Tibial nerve (tissue), 4 donors: Measurements from ENCODE around the gene PRRT4. TPM values are rescaled to one million over a fixed set of nuclear protein-coding genes. Genes with fewer than 3 reads are reported as not detected.

Experiments
- DNase-seq, 2 donors: peaks; one replicate each; pipeline ENCODE4 v3.0.0-alpha.2; 2019; ENCODE audit warnings: low spot score in 2 of 2
- H3K27ac ChIP-seq, 4 donors: fragments of 200-600 bp; sonication (generic) in 3 of 4; one replicate each; pipeline ENCODE4 v1.5.1; 2017 to 2019; ENCODE audit warnings: mild to moderate bottlenecking in 1 of 4
- H3K27me3 ChIP-seq, 2 donors: fragments of 200-600 bp; sonication (generic) in 1 of 2; one replicate each; pipeline versions ENCODE4 v1.5.1 to v1.6.0; 2017 to 2019
- H3K36me3 ChIP-seq, 3 donors: fragments of 200-600 bp; sonication (generic); one replicate each; pipeline ENCODE4 v1.5.1; 2018 to 2019
- H3K4me1 ChIP-seq, 4 donors: fragments of 200-600 bp; sonication (generic) in 3 of 4; one replicate each; pipeline ENCODE4 v1.5.1; 2017 to 2019
- H3K4me3 ChIP-seq, 4 donors: fragments of 200-600 bp; sonication (generic) in 3 of 4; one replicate each; pipeline ENCODE4 v1.5.1; 2017 to 2019; ENCODE audit warnings: mild to moderate bottlenecking in 1 of 4, moderate library complexity in 1 of 4
- H3K9me3 ChIP-seq, 4 donors: fragments of 200-600 bp; sonication (generic) in 3 of 4; one replicate each; pipeline ENCODE4 v1.5.1; 2017 to 2019
- CTCF ChIP-seq, 5 experiments: fragments of 200-600 bp in 3 of 5; fragments of 450-650 bp in 2 of 5; sonication (generic) in 3 of 5; IDR thresholded peaks; one replicate each; pipeline ENCODE4 v1.5.1; 2016 to 2019; ENCODE audit warnings: antibody characterized with exemption in 5 of 5, mild to moderate bottlenecking in 3 of 5, moderate library complexity in 2 of 5
- EP300 ChIP-seq, 2 donors: sonication (generic); formaldehyde crosslinking; IDR thresholded peaks; one replicate each; pipeline ENCODE4 v1.6.1; 2017; ENCODE audit warnings: antibody characterized with exemption in 2 of 2, mild to moderate bottlenecking in 1 of 2
- POLR2A ChIP-seq, 2 donors: fragments of 450-650 bp; IDR thresholded peaks; one replicate each; pipeline ENCODE4 v1.6.1; 2017; ENCODE audit warnings: antibody characterized with exemption in 2 of 2, mild to moderate bottlenecking in 2 of 2, moderate library complexity in 2 of 2
- WGBS, 2 donors: methylation state at CpG; one replicate each; pipeline ENCODE4 v1.1.5; 2018; 5-methylcytosine and 5-hydroxymethylcytosine counted together
- total RNA-seq, 4 donors: library from RNA; depleted of rRNA; stranded (reverse); fragments of >200 nt; gene quantifications; one replicate each; pipeline ENCODE4 v1.1.0, GENCODE V29; 2016

The PRRT4 gene
- total RNA-seq, 4 donors from 2014 or later, result 0.78 to 6.6 (median 2.6) TPM

- Histone ChIP-seq H3K4me1 (peaks cover 0 to 4% (median 0%) of the 10 kb centered on the region in 4 donors), H3K27me3 (no peaks in the 10 kb centered on the region), H3K4me3 (no peak overlapping the region), H3K27ac (no peak overlapping the region), H3K9me3 (no peaks in the 10 kb centered on the region), H3K36me3 (peaks cover 0 to 97% (median 16%) of the 10 kb centered on the region in 3 donors)
- no peak for DNase-seq
- WGBS, 2 donors, result 79 to 82% methylated on average over 5 of the region's 5 CpGs
- TF ChIP-seq POLR2A (IDR thresholded peaks at IDR 0.05), result no peak
- no peak for TF ChIP-seq CTCF (IDR thresholded peaks at IDR 0.05)
- no peak for TF ChIP-seq EP300 (IDR thresholded peaks at IDR 0.05)
Measured at GRCh38 chr7:128321044-128321422, 40.5 kb downstream of the PRRT4 start.

- TF ChIP-seq CTCF (IDR thresholded peaks at IDR 0.05) (no peak), EP300 (IDR thresholded peaks at IDR 0.05) (no peak), POLR2A (IDR thresholded peaks at IDR 0.05) (no peak)
- Histone ChIP-seq H3K4me1 (peaks cover 0 to 4% (median 0%) of the 10 kb centered on the region in 4 donors), H3K4me3 (no peak overlapping the region), H3K9me3 (no peaks in the 10 kb centered on the region), H3K36me3 (peaks cover 0 to 97% (median 21%) of the 10 kb centered on the region in 3 donors), H3K27me3 (no peaks in the 10 kb centered on the region), H3K27ac (no peak overlapping the region)
- DNase-seq, result no peak
- WGBS, 2 donors, result 78 to 87% methylated on average over 5 of the region's 5 CpGs
Measured at GRCh38 chr7:128318691-128319090, 42.8 kb downstream of the PRRT4 start.

GRCh38 chr7:128311013-128311412, 50.5 kb downstream of the PRRT4 start:
- Histone ChIP-seq H3K9me3 (no peaks in the 10 kb centered on the region), H3K36me3 (peaks cover 0 to 100% (median 31%) of the 10 kb centered on the region in 3 donors), H3K4me1 (no peaks in the 10 kb centered on the region), H3K4me3 (no peak overlapping the region), H3K27me3 (no peaks in the 10 kb centered on the region), H3K27ac (no peak overlapping the region)
- TF ChIP-seq CTCF (IDR thresholded peaks at IDR 0.05), result no peak
- no peak for TF ChIP-seq EP300 (IDR thresholded peaks at IDR 0.05)
- no peak for TF ChIP-seq POLR2A (IDR thresholded peaks at IDR 0.05)
- DNase-seq, result no peak
- WGBS, 2 donors, result 88 to 90% methylated on average over 3 of the region's 3 CpGs

GRCh38 chr7:128310499-128310898, 51.0 kb downstream of the PRRT4 start:
- TF ChIP-seq POLR2A (IDR thresholded peaks at IDR 0.05) (no peak), CTCF (IDR thresholded peaks at IDR 0.05) (no peak), EP300 (IDR thresholded peaks at IDR 0.05) (no peak)
- H3K36me3 ChIP-seq, result peaks cover 0 to 100% (median 27%) of the 10 kb centered on the region in 3 donors
- no peak overlapping the region for H3K4me3 ChIP-seq
- DNase-seq, result no peak
- WGBS, 2 donors, result 67 to 74% methylated on average over 5 of the region's 5 CpGs
- H3K27ac ChIP-seq, result no peak overlapping the region
- H3K4me1 ChIP-seq, result no peaks in the 10 kb centered on the region
- H3K9me3 ChIP-seq, result no peaks in the 10 kb centered on the region
- no peaks in the 10 kb centered on the region for H3K27me3 ChIP-seq

GRCh38 chr7:128309976-128310375, 51.5 kb downstream of the PRRT4 start:
- no peaks in the 10 kb centered on the region for H3K4me1 ChIP-seq
- no peak for TF ChIP-seq POLR2A (IDR thresholded peaks at IDR 0.05)
- TF ChIP-seq CTCF (IDR thresholded peaks at IDR 0.05), result no peak
- no peak for TF ChIP-seq EP300 (IDR thresholded peaks at IDR 0.05)
- H3K9me3 ChIP-seq, result no peaks in the 10 kb centered on the region
- no peak for DNase-seq
- no peak overlapping the region for H3K27ac ChIP-seq
- H3K27me3 ChIP-seq, result no peaks in the 10 kb centered on the region
- no peak overlapping the region for H3K4me3 ChIP-seq
- H3K36me3 ChIP-seq, result peaks cover 0 to 100% (median 27%) of the 10 kb centered on the region in 3 donors
- 83 to 86% methylated on average over 5 of the region's 5 CpGs for WGBS, 2 donors
